PC-9 (cell line): ENCODE results near the gene C14orf119. TPM values are rescaled to one million over a fixed set of nuclear protein-coding genes. Genes with fewer than 3 reads are reported as not detected.

Experiments used
- BruUV-seq: library from RNA; stranded (reverse); fragments of 400-500 nt; replicated peaks from 2 replicates; lab custom pipeline; 2021; lab: Mats Ljungman, UMichigan
- CTCF ChIA-PET: fragments of 300-600 bp; sonication (Branson Sonifier 250); formaldehyde crosslinking; loops from one replicate; lab custom pipeline; 2022; ENCODE audit warnings: antibody characterized with exemption; lab: Charles Lee
- POLR2A ChIA-PET: fragments of 300-600 bp; sonication (Branson Sonifier 250); formaldehyde crosslinking; loops from one replicate; lab custom pipeline; 2022; ENCODE audit warnings: antibody characterized with exemption; ENCODE audit not compliant: unreplicated experiment; lab: Charles Lee
- DNase-seq, 2 experiments: peaks; one replicate each; pipeline versions ENCODE4 v3.0.0 to v3.0.0-alpha.2; 2015 to 2022; ENCODE audit warnings: mixed read lengths in 1 of 2
- H2AFZ ChIP-seq: fragments of 200-600 bp; sonication (generic); 2 replicates; pipeline ENCODE4 v1.8.1; 2017; ENCODE audit warnings: antibody characterized with exemption
- H3F3A ChIP-seq: fragments of 200-600 bp; sonication (generic); 2 replicates; pipeline ENCODE4 v1.8.1; 2017; ENCODE audit warnings: antibody characterized with exemption, mild to moderate bottlenecking, low read depth; ENCODE audit not compliant: insufficient read depth
- H3K27ac ChIP-seq: fragments of 200-600 bp; sonication (generic); 2 replicates; pipeline ENCODE4 v1.6.1; 2016; ENCODE audit warnings: mixed run types
- H3K27me3 ChIP-seq: fragments of 200-600 bp; sonication (generic); 2 replicates; pipeline ENCODE4 v1.6.1; 2016; ENCODE audit warnings: low read depth, mixed run types; ENCODE audit not compliant: insufficient read depth
- H3K36me3 ChIP-seq: fragments of 200-600 bp; sonication (generic); 2 replicates; pipeline ENCODE4 v1.6.1; 2016; ENCODE audit warnings: low read depth, mixed run types
- H3K4me1 ChIP-seq: fragments of 200-600 bp; sonication (generic); replicated peaks from 2 replicates; pipeline ENCODE4 v1.6.1; 2016; ENCODE audit warnings: mixed run types; ENCODE audit not compliant: insufficient read depth
- H3K4me2 ChIP-seq: fragments of 200-600 bp; sonication (generic); 2 replicates; pipeline ENCODE4 v1.6.1; 2017; ENCODE audit warnings: mixed run types
- H3K4me3 ChIP-seq: fragments of 200-600 bp; sonication (generic); 2 replicates; pipeline ENCODE4 v1.6.1; 2016; ENCODE audit warnings: mixed run types
- H3K79me2 ChIP-seq: fragments of 200-600 bp; sonication (generic); 2 replicates; pipeline ENCODE4 v1.6.1; 2017; ENCODE audit warnings: low read depth, mixed run types
- H3K9me2 ChIP-seq: fragments of 200-600 bp; sonication (generic); 2 replicates; pipeline ENCODE4 v1.8.1; 2017; ENCODE audit warnings: mild to moderate bottlenecking; ENCODE audit not compliant: insufficient read depth
- H3K9me3 ChIP-seq: fragments of 200-600 bp; sonication (generic); 2 replicates; pipeline ENCODE4 v1.8.1; 2016; ENCODE audit warnings: low read depth; ENCODE audit not compliant: insufficient read depth
- H4K20me1 ChIP-seq: fragments of 200-600 bp; sonication (generic); 2 replicates; pipeline ENCODE4 v1.8.1; 2017; ENCODE audit not compliant: insufficient read depth
- CTCF ChIP-seq: fragments of 200-600 bp; sonication (generic); conservative IDR thresholded peaks from 2 replicates; pipeline ENCODE4 v1.6.1; 2017; ENCODE audit warnings: mixed run types, antibody characterized with exemption, mild to moderate bottlenecking, moderate library complexity
- EZH2 ChIP-seq: fragments of 200-600 bp; sonication (generic); IDR thresholded peaks from 2 replicates; pipeline ENCODE4 v1.8.0; 2017; ENCODE audit warnings: antibody characterized with exemption, low read depth
- intact Hi-C: fragments of 100-400 bp; cut with micrococcal nuclease; formaldehyde crosslinking; loops from one replicate; pipeline ENCODE4 v1.10.0; 2022; ENCODE audit not compliant: unreplicated experiment
- total RNA-seq: library from RNA; stranded (reverse); gene quantifications from 2 replicates; pipeline ENCODE4 v1.2.3, GENCODE V29; 2021

Gene C14orf119
- total RNA-seq, 1 experiment from 2014 or later, result 46.5 TPM

- H2AFZ ChIP-seq, result no peak overlapping the region
- no peak for DNase-seq
- H3K9me3 ChIP-seq, result no peaks in the 10 kb centered on the region
- POLR2A ChIA-PET, result interaction anchor here (0.6 kb wide), 1 partner anchor 39 kb away, joined by 5 read pairs; no protein-coding TSS in a partner anchor
- no peaks in the 10 kb centered on the region for H3K27me3 ChIP-seq
- CTCF ChIA-PET, result no interaction called here
- peaks cover 37% of the 10 kb centered on the region for H3K4me1 ChIP-seq
- intact Hi-C loops, result no loop called here
- H3K27ac ChIP-seq, result no peak overlapping the region
- BruUV-seq, result no TSS peak
- no peak for TF ChIP-seq EZH2
- TF ChIP-seq CTCF, result no peak
- peak overlapping the region; percentile 34 for H3K4me2 ChIP-seq
- H3K9me2 ChIP-seq, result no peaks in the 10 kb centered on the region
- no peak overlapping the region for H3K4me3 ChIP-seq
- H3K36me3 ChIP-seq, result no peaks in the 10 kb centered on the region
- peaks cover 5% of the 10 kb centered on the region; the same call in 1 of the 2 replicates for H3F3A ChIP-seq
- no peaks in the 10 kb centered on the region for H4K20me1 ChIP-seq
- no peaks in the 10 kb centered on the region for H3K79me2 ChIP-seq
Observed at GRCh38 chr14:23146351-23146910, 51.1 kb downstream of the C14orf119 start.

DNA sequence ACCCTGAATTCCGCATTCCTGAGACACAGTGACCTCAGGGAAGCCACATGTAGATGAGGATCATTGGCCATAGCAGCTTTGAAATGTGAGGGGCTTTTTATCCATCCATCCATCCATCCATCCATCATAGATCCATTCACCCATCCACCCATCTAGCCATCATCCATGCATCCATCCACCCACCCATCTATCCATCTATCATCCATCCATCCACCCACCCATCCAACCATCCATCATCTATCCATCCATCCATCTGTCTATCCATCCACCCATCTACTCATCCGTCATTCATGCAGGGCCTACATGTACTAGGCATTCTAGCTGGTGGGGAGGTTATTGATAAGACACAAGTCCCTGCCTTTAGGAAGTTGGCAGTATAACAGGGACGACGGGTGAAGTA, 51.7 kb downstream of the C14orf119 start:
- Histone ChIP-seq H3K9me3 (no peaks in the 10 kb centered on the region), H3K79me2 (no peaks in the 10 kb centered on the region), H3K9me2 (no peaks in the 10 kb centered on the region), H2AFZ (no peak overlapping the region), H3F3A (peaks cover 5% of the 10 kb centered on the region; the same call in 1 of the 2 replicates), H3K4me1 (peaks cover 33% of the 10 kb centered on the region), H3K4me2 (no peak overlapping the region), H3K27me3 (no peaks in the 10 kb centered on the region), H4K20me1 (no peaks in the 10 kb centered on the region), H3K27ac (no peak overlapping the region), H3K36me3 (no peaks in the 10 kb centered on the region), H3K4me3 (no peak overlapping the region)
- POLR2A ChIA-PET, result interaction anchor here (0.6 kb wide), 1 partner anchor 38 kb away, joined by 5 read pairs; no protein-coding TSS in a partner anchor
- no peak for DNase-seq
- CTCF ChIA-PET, result no interaction called here
- TF ChIP-seq CTCF (no peak), EZH2 (no peak)
- no TSS peak for BruUV-seq
- intact Hi-C loops, result no loop called here

GRCh38 chr14:23147676-23148075, 52.4 kb downstream of the C14orf119 start:
- no peak for TF ChIP-seq EZH2
- no peaks in the 10 kb centered on the region for H4K20me1 ChIP-seq
- peaks cover 5% of the 10 kb centered on the region; the same call in 1 of the 2 replicates for H3F3A ChIP-seq
- no peak overlapping the region for H3K4me3 ChIP-seq
- H3K9me2 ChIP-seq, result no peaks in the 10 kb centered on the region
- peaks cover 27% of the 10 kb centered on the region for H3K4me1 ChIP-seq
- no peak overlapping the region for H2AFZ ChIP-seq
- BruUV-seq, result no TSS peak
- no peak overlapping the region for H3K4me2 ChIP-seq
- CTCF ChIA-PET, result no interaction called here
- intact Hi-C loops, result no loop called here
- peak in 1 of 2 experiments; percentile 43 for DNase-seq
- POLR2A ChIA-PET, result no interaction called here
- H3K9me3 ChIP-seq, result no peaks in the 10 kb centered on the region
- H3K27me3 ChIP-seq, result no peaks in the 10 kb centered on the region
- no peaks in the 10 kb centered on the region for H3K79me2 ChIP-seq
- no peak overlapping the region for H3K27ac ChIP-seq
- H3K36me3 ChIP-seq, result no peaks in the 10 kb centered on the region
